HepG2 (cell line): ENCODE measurements around the gene RTBDN. TPM values are rescaled to one million over a fixed set of nuclear protein-coding genes. Genes with fewer than 3 reads are reported as not detected.

Experiments used
- AGO1 ChIP-seq: fragments of 200-400 bp; formaldehyde crosslinking; IDR thresholded peaks from 2 replicates; pipeline ENCODE4 v1.6.1; 2017; ENCODE audit warnings: mild to moderate bottlenecking, low read depth, low read length, moderate library complexity; ENCODE audit not compliant: poor library complexity, severe bottlenecking
- ARNTL ChIP-seq: sonication (generic); formaldehyde crosslinking; IDR thresholded peaks from 2 replicates; pipeline ENCODE4 v1.4.0; 2020; ENCODE audit warnings: mild to moderate bottlenecking, missing genetic modification reagents
- GLI4 ChIP-seq: sonication (generic); formaldehyde crosslinking; IDR thresholded peaks from 2 replicates; pipeline ENCODE4 v1.5.1; 2020; ENCODE audit warnings: missing genetic modification reagents, mild to moderate bottlenecking, moderate library complexity, borderline replicate concordance
- HOXA7 ChIP-seq: sonication (generic); formaldehyde crosslinking; IDR thresholded peaks from 2 replicates; pipeline ENCODE4 v1.8.1; 2022; ENCODE audit warnings: mild to moderate bottlenecking, missing genetic modification reagents, moderate library complexity
- KAT2B ChIP-seq: fragments of 150-350 bp; IDR thresholded peaks from 2 replicates; pipeline ENCODE4 v1.6.1; 2014; ENCODE audit warnings: low read depth, low read length, borderline replicate concordance
- KDM4B ChIP-seq: sonication (generic); formaldehyde crosslinking; IDR thresholded peaks from 2 replicates; pipeline ENCODE4 v1.4.0; 2020; ENCODE audit warnings: missing genetic modification reagents
- KMT2A ChIP-seq: sonication (generic); formaldehyde crosslinking; IDR thresholded peaks from 2 replicates; pipeline ENCODE4 v1.4.0; 2020; ENCODE audit warnings: missing genetic modification reagents
- MAFK ChIP-seq, 2 experiments: IDR thresholded peaks in 1 of 2; conservative IDR thresholded peaks in 1 of 2; 2 replicates each; pipeline ENCODE4 v1.6.1; 2011; ENCODE audit warnings: improper control_type of control experiment in 2 of 2, low read length in 2 of 2
- MLLT10 ChIP-seq: sonication (generic); formaldehyde crosslinking; IDR thresholded peaks from 2 replicates; pipeline ENCODE4 v1.4.0; 2020; ENCODE audit warnings: missing genetic modification reagents
- NBN ChIP-seq: fragments of 450-650 bp; conservative IDR thresholded peaks from 2 replicates; pipeline ENCODE4 v1.6.1; 2017
- NFKBIZ ChIP-seq: IDR thresholded peaks from 2 replicates; pipeline ENCODE4 v1.6.1; 2018; ENCODE audit warnings: missing genetic modification reagents, missing compliant biosample characterization
- SOX6 ChIP-seq, 2 experiments: fragments of 450-650 bp in 1 of 2; sonication (generic) in 1 of 2; formaldehyde crosslinking in 1 of 2; IDR thresholded peaks; 2 replicates each; pipeline versions ENCODE4 v1.4.0 to v1.6.1; 2017 to 2020; ENCODE audit warnings: antibody characterized with exemption in 1 of 2, mild to moderate bottlenecking in 1 of 2, missing genetic modification reagents in 1 of 2
- SP5 ChIP-seq: IDR thresholded peaks from 2 replicates; pipeline ENCODE4 v1.6.1; 2016; ENCODE audit warnings: low read depth, borderline replicate concordance
- TGIF2 ChIP-seq: IDR thresholded peaks from 2 replicates; pipeline ENCODE4 v1.6.1; 2016; ENCODE audit warnings: control low read depth, missing compliant biosample characterization
- ZNF44 ChIP-seq: sonication (generic); formaldehyde crosslinking; IDR thresholded peaks from 2 replicates; pipeline ENCODE4 v1.5.1; 2020; ENCODE audit warnings: mild to moderate bottlenecking, missing genetic modification reagents
- ZNF615 ChIP-seq: sonication (generic); formaldehyde crosslinking; IDR thresholded peaks from 2 replicates; pipeline ENCODE4 v1.5.0; 2020; ENCODE audit warnings: mild to moderate bottlenecking, missing genetic modification reagents, borderline replicate concordance
- ZNF891 ChIP-seq: sonication (generic); formaldehyde crosslinking; IDR thresholded peaks from 2 replicates; pipeline ENCODE4 v1.5.0; 2020; ENCODE audit warnings: mild to moderate bottlenecking, missing genetic modification reagents
- polyA plus RNA-seq, 8 experiments: library from polyadenylated mRNA; depleted of rRNA in 3 of 8; stranded (reverse) in 7 of 8; unstranded in 1 of 8; fragments of >200 nt; fragmentation: Illumina TruSeq in 4 of 8; extraction: Trizol in 4 of 8; gene quantifications; 2 replicates each; pipeline versions ENCODE4 v1.2.1 to v1.2.3, GENCODE V29; 2011 to 2016; ENCODE audit warnings: low read depth in 4 of 8, missing spikeins in 1 of 8, mixed read lengths in 1 of 8; ENCODE audit not compliant: insufficient read depth in 1 of 8
- total RNA-seq, 5 experiments: library from RNA; depleted of rRNA; stranded (reverse); fragments of >200 nt; fragmentation: Illumina TruSeq; extraction: Trizol; gene quantifications; 2 replicates each; pipeline ENCODE4 v1.2.3, GENCODE V29; 2016; ENCODE audit warnings: low read depth in 1 of 5
- TF ChIP-seq, protein P1 (sequence below): sonication (generic); formaldehyde crosslinking; IDR thresholded peaks from 2 replicates; pipeline ENCODE4 v1.4.0; 2020; ENCODE audit warnings: missing genetic modification reagents, low read depth, mild to moderate bottlenecking, borderline replicate concordance
- TF ChIP-seq, protein P2 (sequence below): sonication (generic); formaldehyde crosslinking; IDR thresholded peaks from 2 replicates; pipeline ENCODE4 v1.4.0; 2020; ENCODE audit warnings: missing genetic modification reagents
- TF ChIP-seq, protein P3 (sequence below): sonication (generic); formaldehyde crosslinking; IDR thresholded peaks from 2 replicates; pipeline ENCODE4 v1.8.0; 2022; ENCODE audit warnings: mild to moderate bottlenecking, missing genetic modification reagents
- TF ChIP-seq, protein P4 (sequence below): sonication (generic); formaldehyde crosslinking; IDR thresholded peaks from 2 replicates; pipeline ENCODE4 v1.5.1; 2020; ENCODE audit warnings: mild to moderate bottlenecking, missing genetic modification reagents, moderate library complexity

RTBDN gene
- total and polyA plus RNA-seq, 2 of the 13 experiments (the other 11 are each of a cell fraction or from before 2014, with no cell fraction given) = 0.27 to 0.48 TPM

DNA sequence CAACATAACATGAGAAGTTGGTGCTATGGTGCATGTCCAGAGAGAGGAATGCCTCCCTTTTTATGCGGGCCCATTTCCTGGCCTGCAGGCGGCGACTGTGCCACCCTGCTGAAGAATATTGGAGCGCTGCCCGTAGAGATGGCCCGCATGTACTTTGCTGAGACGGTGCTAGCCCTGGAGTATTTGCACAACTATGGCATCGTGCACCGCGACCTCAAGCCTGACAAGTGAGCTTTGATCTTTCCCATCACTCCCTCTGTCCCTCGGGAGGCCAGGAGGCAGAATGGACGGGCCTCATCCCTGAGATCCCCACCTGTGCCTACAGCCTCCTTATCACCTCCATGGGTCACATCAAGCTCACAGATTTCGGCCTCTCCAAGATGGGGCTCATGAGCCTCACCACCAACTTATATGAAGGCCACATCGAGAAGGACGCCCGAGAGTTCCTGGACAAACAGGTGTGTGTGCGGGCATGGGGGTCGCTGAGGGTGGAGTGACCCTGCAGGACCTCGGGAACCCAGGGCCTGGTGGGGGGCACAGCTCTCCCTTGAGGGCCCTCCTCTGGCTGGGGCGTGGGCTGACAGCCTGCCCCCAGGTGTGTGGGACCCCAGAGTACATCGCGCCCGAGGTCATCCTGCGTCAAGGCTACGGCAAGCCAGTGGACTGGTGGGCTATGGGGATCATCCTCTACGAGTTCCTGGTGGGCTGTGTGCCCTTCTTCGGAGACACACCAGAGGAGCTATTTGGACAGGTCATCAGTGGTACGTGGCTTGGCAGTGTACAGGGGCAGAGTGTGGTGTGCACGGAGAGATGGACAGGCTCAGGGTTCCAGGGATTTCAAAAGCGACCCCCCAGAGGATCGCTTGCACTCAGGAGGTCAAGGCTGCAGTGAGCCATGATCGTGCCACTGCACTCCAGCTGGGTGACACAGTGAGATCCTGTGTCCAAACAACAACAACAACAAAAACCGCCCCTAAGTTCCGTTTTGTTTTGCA is 30.6 kb upstream of the RTBDN start (continued):
- TF ChIP-seq MAFK (conservative IDR thresholded peaks at IDR 0.05 in 1 of 2, IDR thresholded peaks at IDR 0.05 in 1 of 2; ENCODE audit: low read length in 2 of 2) (no peak), ZNF891 (no peak), KDM4B (no peak), NBN (no peak), ZNF44 (CRISPR knock-in tag) (no peak), SOX6 (IDR thresholded peaks at IDR 0.05) (no peak), SOX6 (CRISPR knock-in tag; IDR thresholded peaks at IDR 0.05) (no peak), ZNF615 (no peak), NFKBIZ (CRISPR knock-in tag) (no peak), TGIF2 (CRISPR knock-in tag) (no peak), ARNTL (CRISPR knock-in tag) (no peak), AGO1 (no peak), GLI4 (CRISPR knock-in tag) (no peak), KAT2B (no peak), HOXA7 (CRISPR knock-in tag) (no peak), KMT2A (no peak), SP5 (no peak), MLLT10 (CRISPR knock-in tag) (no peak)
- TF ChIP-seq, protein P1, sequence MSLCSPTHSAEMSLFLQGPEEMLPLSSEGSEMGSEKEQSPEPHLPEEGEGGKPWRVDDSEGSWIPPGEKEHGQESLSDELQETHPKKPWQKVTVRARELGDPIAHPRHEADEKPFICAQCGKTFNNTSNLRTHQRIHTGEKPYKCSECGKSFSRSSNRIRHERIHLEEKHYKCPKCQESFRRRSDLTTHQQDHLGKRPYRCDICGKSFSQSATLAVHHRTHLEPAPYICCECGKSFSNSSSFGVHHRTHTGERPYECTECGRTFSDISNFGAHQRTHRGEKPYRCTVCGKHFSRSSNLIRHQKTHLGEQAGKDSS (CRISPR knock-in tag) = no peak
- TF ChIP-seq, protein P2, sequence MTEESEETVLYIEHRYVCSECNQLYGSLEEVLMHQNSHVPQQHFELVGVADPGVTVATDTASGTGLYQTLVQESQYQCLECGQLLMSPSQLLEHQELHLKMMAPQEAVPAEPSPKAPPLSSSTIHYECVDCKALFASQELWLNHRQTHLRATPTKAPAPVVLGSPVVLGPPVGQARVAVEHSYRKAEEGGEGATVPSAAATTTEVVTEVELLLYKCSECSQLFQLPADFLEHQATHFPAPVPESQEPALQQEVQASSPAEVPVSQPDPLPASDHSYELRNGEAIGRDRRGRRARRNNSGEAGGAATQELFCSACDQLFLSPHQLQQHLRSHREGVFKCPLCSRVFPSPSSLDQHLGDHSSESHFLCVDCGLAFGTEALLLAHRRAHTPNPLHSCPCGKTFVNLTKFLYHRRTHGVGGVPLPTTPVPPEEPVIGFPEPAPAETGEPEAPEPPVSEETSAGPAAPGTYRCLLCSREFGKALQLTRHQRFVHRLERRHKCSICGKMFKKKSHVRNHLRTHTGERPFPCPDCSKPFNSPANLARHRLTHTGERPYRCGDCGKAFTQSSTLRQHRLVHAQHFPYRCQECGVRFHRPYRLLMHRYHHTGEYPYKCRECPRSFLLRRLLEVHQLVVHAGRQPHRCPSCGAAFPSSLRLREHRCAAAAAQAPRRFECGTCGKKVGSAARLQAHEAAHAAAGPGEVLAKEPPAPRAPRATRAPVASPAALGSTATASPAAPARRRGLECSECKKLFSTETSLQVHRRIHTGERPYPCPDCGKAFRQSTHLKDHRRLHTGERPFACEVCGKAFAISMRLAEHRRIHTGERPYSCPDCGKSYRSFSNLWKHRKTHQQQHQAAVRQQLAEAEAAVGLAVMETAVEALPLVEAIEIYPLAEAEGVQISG (CRISPR knock-in tag) = peak; percentile 64
- TF ChIP-seq, protein P3, sequence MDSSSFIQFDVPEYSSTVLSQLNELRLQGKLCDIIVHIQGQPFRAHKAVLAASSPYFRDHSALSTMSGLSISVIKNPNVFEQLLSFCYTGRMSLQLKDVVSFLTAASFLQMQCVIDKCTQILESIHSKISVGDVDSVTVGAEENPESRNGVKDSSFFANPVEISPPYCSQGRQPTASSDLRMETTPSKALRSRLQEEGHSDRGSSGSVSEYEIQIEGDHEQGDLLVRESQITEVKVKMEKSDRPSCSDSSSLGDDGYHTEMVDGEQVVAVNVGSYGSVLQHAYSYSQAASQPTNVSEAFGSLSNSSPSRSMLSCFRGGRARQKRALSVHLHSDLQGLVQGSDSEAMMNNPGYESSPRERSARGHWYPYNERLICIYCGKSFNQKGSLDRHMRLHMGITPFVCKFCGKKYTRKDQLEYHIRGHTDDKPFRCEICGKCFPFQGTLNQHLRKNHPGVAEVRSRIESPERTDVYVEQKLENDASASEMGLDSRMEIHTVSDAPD (CRISPR knock-in tag) = no peak
- TF ChIP-seq, protein P4, sequence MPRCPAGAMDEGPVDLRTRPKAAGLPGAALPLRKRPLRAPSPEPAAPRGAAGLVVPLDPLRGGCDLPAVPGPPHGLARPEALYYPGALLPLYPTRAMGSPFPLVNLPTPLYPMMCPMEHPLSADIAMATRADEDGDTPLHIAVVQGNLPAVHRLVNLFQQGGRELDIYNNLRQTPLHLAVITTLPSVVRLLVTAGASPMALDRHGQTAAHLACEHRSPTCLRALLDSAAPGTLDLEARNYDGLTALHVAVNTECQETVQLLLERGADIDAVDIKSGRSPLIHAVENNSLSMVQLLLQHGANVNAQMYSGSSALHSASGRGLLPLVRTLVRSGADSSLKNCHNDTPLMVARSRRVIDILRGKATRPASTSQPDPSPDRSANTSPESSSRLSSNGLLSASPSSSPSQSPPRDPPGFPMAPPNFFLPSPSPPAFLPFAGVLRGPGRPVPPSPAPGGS (CRISPR knock-in tag) = 0 out of 2 replicates have a peak, but pooled peaks have one; percentile 57
